ENCODE results near the gene UBC. TPM values are rescaled to one million over a fixed set of nuclear protein-coding genes. Genes with fewer than 3 reads are reported as not detected.

UBC gene
- total and polyA plus RNA-seq, 9 of the 15 experiments (the other 6 are each of a cell fraction or from before 2014, with no cell fraction given): 533 to 1,153 (median 813) TPM

GRCh38 chr12:124914392-124915238, at the start of gene UBC (continued):
- no peak for TF ChIP-seq COPS2 (conservative IDR thresholded peaks at IDR 0.05)
- no peak for TF ChIP-seq MECOM (CRISPR knock-in tag; IDR thresholded peaks at IDR 0.05)
- TF ChIP-seq FOXM1 (IDR thresholded peaks at IDR 0.05; ENCODE audit: low read depth): peak; percentile 97
- 0 out of 2 replicates have a peak, but pooled peaks have one; percentile 97 for TF ChIP-seq FOXM1 (CRISPR knock-in tag; IDR thresholded peaks at IDR 0.05; ENCODE audit: low read depth)
- peak; percentile 78 for TF ChIP-seq RBM25 (IDR thresholded peaks at IDR 0.05; ENCODE audit: low read depth, low read length, severe bottlenecking)
- peak; percentile 98 for TF ChIP-seq PRPF4 (IDR thresholded peaks at IDR 0.05; ENCODE audit: insufficient read depth, low read depth, low read length, poor library complexity, severe bottlenecking)
- peak; percentile 17 to 57 for TF ChIP-seq E2F6 (IDR thresholded peaks at IDR 0.05; ENCODE audit: borderline replicate concordance in 1 of 2, extremely low read depth in 1 of 2, insufficient read depth in 1 of 2, insufficient read length in 1 of 2, low read depth in 1 of 2, low read length in 1 of 2, poor library complexity in 1 of 2, severe bottlenecking in 1 of 2)
- no peak; a peak in 1 of 4 replicates for TF ChIP-seq RCOR1 (IDR thresholded peaks at IDR 0.05; ENCODE audit: borderline replicate concordance in 1 of 2, low read depth in 2 of 2, low read length in 2 of 2)
- TF ChIP-seq SRSF3 (IDR thresholded peaks at IDR 0.05; ENCODE audit: insufficient read depth, low read length): 0 out of 2 replicates have a peak, but pooled peaks have one; percentile 18
- TF ChIP-seq NEUROD1 (IDR thresholded peaks at IDR 0.05; ENCODE audit: borderline replicate concordance, low read depth, low read length, partially characterized antibody): peak; percentile 99
- peak; percentile 100 for TF ChIP-seq GMEB1 (CRISPR knock-in tag; IDR thresholded peaks at IDR 0.05)
- peak; percentile 6; the same call in 1 of the 2 replicates for TF ChIP-seq REST (IDR thresholded peaks at IDR 0.05; ENCODE audit: borderline replicate concordance)
- TF ChIP-seq REST (CRISPR knock-in tag; IDR thresholded peaks at IDR 0.05; ENCODE audit: low read depth): peak; percentile 61; the same call in 1 of the 2 replicates
- no peak; the same call in 1 of the 2 replicates for TF ChIP-seq ZNF316 (IDR thresholded peaks at IDR 0.05)
- TF ChIP-seq KLF10 (CRISPR knock-in tag; IDR thresholded peaks at IDR 0.05): no peak
- TF ChIP-seq PHF8 (IDR thresholded peaks at IDR 0.05; ENCODE audit: borderline replicate concordance, low read length): peak; percentile 100

All from K562 (cell line).